ENCODE results near the gene ARL6IP4. TPM values are rescaled to one million over a fixed set of nuclear protein-coding genes. Genes with fewer than 3 reads are reported as not detected.

ARL6IP4 gene
- total RNA-seq, 1 experiment from 2014 or later, result 132 TPM

DNA sequence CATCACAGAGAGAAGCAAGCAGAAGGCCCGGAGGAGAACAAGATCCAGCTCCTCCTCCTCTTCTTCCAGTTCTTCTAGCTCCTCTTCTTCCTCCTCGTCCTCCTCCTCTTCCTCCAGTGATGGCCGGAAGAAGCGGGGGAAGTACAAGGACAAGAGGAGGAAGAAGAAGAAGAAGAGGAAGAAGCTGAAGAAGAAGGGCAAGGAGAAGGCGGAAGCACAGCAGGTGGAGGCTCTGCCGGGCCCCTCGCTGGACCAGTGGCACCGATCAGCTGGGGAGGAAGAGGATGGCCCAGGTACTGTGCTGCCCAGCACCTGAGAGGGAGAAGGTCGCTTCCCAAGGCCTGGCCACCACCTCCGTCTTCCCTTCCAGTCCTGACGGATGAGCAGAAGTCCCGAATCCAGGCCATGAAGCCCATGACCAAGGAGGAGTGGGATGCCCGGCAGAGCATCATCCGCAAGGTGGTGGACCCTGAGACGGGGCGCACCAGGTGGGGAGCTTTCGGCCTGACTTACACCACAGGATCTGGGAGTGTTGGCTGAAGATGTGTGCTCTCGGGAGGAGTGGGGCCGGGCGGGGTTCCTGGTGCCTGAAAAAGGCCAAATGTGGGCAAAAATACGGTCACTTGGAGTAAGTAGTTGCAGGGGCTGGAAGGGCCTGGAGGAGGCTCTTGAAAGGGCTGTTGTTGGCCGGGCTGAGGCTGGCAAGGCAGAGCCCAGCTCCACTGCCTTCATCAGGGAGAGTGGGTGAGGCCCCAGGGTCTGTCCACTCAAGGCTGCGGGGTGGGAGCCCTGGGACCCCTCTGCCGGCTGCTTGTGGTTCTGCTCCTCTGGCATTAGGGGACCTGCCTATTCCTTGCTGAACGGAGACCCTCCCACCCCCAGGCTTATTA is 1.4 kb downstream of the ARL6IP4 start:
- H2BK20ac ChIP-seq (ENCODE audit: low read depth, low read length, poor library complexity, severe bottlenecking), result no peak overlapping the region
- no peak overlapping the region for H2BK15ac ChIP-seq (ENCODE audit: low read depth, low read length)
- no peak overlapping the region for H4K91ac ChIP-seq (ENCODE audit: insufficient read length, low read depth, low read length)
- peaks cover 8% of the 10 kb centered on the region; the same call in 1 of the 2 replicates for H3K4me1 ChIP-seq (ENCODE audit: insufficient read depth, low read length)
- Mint-ChIP-seq H3K27me3 (ENCODE audit: low read depth) (no peaks in the 10 kb centered on the region), H3K27ac (0 out of 7 replicates have a peak overlapping the region, but pooled peaks of 1 of the 3 experiments have one; percentile 18), H3K4me3 (peak overlapping the region; percentile 88 to 93), H3K36me3 (ENCODE audit: insufficient read depth in 1 of 3, low read depth in 3 of 3) (peaks cover 0 to 19% (median 8%) of the 10 kb centered on the region in 3 experiments; a peak in 4 of 7 replicates), H3K9me3 (no peaks in the 10 kb centered on the region), H3K4me1 (peaks cover 11 to 32% of the 10 kb centered on the region in 2 experiments)
- no peak overlapping the region for H3T11ph ChIP-seq (ENCODE audit: low read length)
- no peaks in the 10 kb centered on the region for H4K20me1 ChIP-seq (ENCODE audit: control insufficient read depth, insufficient read depth, insufficient read length)
- H3K9ac ChIP-seq (ENCODE audit: extremely low read depth, insufficient read length, low read length), result no peak overlapping the region
- H4K8ac ChIP-seq (replicated peaks; ENCODE audit: insufficient read length, low read depth, low read length), result no peak overlapping the region
- no peak overlapping the region for H3K14ac ChIP-seq (ENCODE audit: insufficient read depth, low read length)
- no peak overlapping the region for H3K18ac ChIP-seq (ENCODE audit: insufficient read length, low read depth, low read length)
- H3K23me2 ChIP-seq (ENCODE audit: insufficient read length, low read depth, low read length, poor library complexity, severe bottlenecking), result peaks cover 12% of the 10 kb centered on the region
- H3K27ac ChIP-seq (ENCODE audit: insufficient read length, low read depth, low read length), result no peak overlapping the region
- H3K23ac ChIP-seq (ENCODE audit: insufficient read length, low read depth, low read length), result no peak overlapping the region
- TF ChIP-seq CTCF (conservative IDR thresholded peaks at IDR 0.05), result no peak
- WGBS (ENCODE audit: extremely low coverage, insufficient read length, low lambda C conversion rate), result no CpG with 5 or more reads among the region's 25 CpGs
- no peak overlapping the region for H2BK12ac ChIP-seq (ENCODE audit: insufficient read length, low read depth, low read length)
- no peak overlapping the region for H2BK120ac ChIP-seq (ENCODE audit: low read depth, low read length, poor library complexity, severe bottlenecking)
- DNase-seq, result no peak
- H3K27me3 ChIP-seq (ENCODE audit: insufficient read depth, low read length), result no peaks in the 10 kb centered on the region
- no peak overlapping the region for H2BK5ac ChIP-seq (ENCODE audit: insufficient read length, low read length)
- no peaks in the 10 kb centered on the region for H3K79me1 ChIP-seq (ENCODE audit: insufficient read depth, low read depth, low read length, poor library complexity, severe bottlenecking)
- H3K4ac ChIP-seq (ENCODE audit: low read depth, low read length), result no peak overlapping the region
- H2AFZ ChIP-seq (ENCODE audit: low read length), result no peak overlapping the region
- H3K56ac ChIP-seq (ENCODE audit: insufficient read length, low read depth, low read length), result no peak overlapping the region
- no peaks in the 10 kb centered on the region for H3K9me3 ChIP-seq (ENCODE audit: control insufficient read depth, low read depth, low read length)
- peak overlapping the region; percentile 79 for H3K4me2 ChIP-seq (ENCODE audit: insufficient read depth, insufficient read length, low read length)
- no peaks in the 10 kb centered on the region for H3K79me2 ChIP-seq (ENCODE audit: insufficient read depth, low read length)
- no peak overlapping the region for H2AK5ac ChIP-seq (ENCODE audit: insufficient read length, low read length)
- H4K5ac ChIP-seq (ENCODE audit: insufficient read length, low read depth, low read length), result no peak overlapping the region
